HG02763 (cell line): ENCODE data around the gene BICD1.

ENCODE experiments used
- ATAC-seq: cut with Tn5 transposase; IDR thresholded peaks from one replicate; pipeline ENCODE4 v1.9.1; 2021; ENCODE audit warnings: mild to moderate bottlenecking, moderate library complexity; ENCODE audit not compliant: unreplicated experiment

The BICD1 gene

GRCh38 chr12:32102234-32102633 is 4.4 kb upstream of the BICD1 start:
- ATAC-seq, result no peak

GRCh38 chr12:32104572-32105355 is 1.9 kb upstream of the BICD1 start:
- ATAC-seq, result no peak

- ATAC-seq, result no peak
These were observed 596 bp upstream of the BICD1 start for GRCh38 chr12:32105986-32106516.

- peak; percentile 9 for ATAC-seq
These were observed 966 bp downstream of the BICD1 start for GRCh38 chr12:32107359-32108267.

GRCh38 chr12:32108787-32109186 is 2.1 kb downstream of the BICD1 start:
- ATAC-seq, result no peak

- no peak for ATAC-seq
These were observed 3.8 kb downstream of the BICD1 start for GRCh38 chr12:32110417-32110816.

- no peak for ATAC-seq
These were observed 4.3 kb downstream of the BICD1 start for GRCh38 chr12:32110942-32111341.

GRCh38 chr12:32115404-32116104 is 8.9 kb downstream of the BICD1 start:
- no peak for ATAC-seq

GRCh38 chr12:32116897-32117296 is 10.2 kb downstream of the BICD1 start:
- ATAC-seq, result no peak

GRCh38 chr12:32117316-32117715 is 10.7 kb downstream of the BICD1 start:
- ATAC-seq, result no peak

- no peak for ATAC-seq
These were observed 12.2 kb downstream of the BICD1 start for GRCh38 chr12:32118806-32119205.

GRCh38 chr12:32120419-32120818 is 13.8 kb downstream of the BICD1 start:
- no peak for ATAC-seq

- no peak for ATAC-seq
These were observed 18.0 kb downstream of the BICD1 start for GRCh38 chr12:32124637-32125036.

- ATAC-seq, result no peak
These were observed 18.9 kb downstream of the BICD1 start for GRCh38 chr12:32125455-32126084.

GRCh38 chr12:32126720-32127119 is 20.1 kb downstream of the BICD1 start:
- ATAC-seq, result no peak

- no peak for ATAC-seq
These were observed 25.0 kb downstream of the BICD1 start for GRCh38 chr12:32131666-32132065.

- ATAC-seq, result peak; percentile 54
These were observed 27.6 kb downstream of the BICD1 start for GRCh38 chr12:32134101-32134888.

GRCh38 chr12:32135967-32136366 is 29.3 kb downstream of the BICD1 start:
- no peak for ATAC-seq

- no peak for ATAC-seq
These were observed 29.8 kb downstream of the BICD1 start for GRCh38 chr12:32136404-32136803.

GRCh38 chr12:32139064-32139421 is 32.4 kb downstream of the BICD1 start:
- ATAC-seq, result peak; percentile 83
